ENCODE measurements around the gene BMPR1A.
A peak's percentile ranks its signal among the peaks of the same experiment; 100 is the strongest.
"Not testable (repeated sequence)": the region's sequence is repeated elsewhere in the genome, so short reads cannot be mapped to it uniquely, and the experiment has no call there.

The BMPR1A gene

GRCh38 chr10:86848747-86849146 is 92.3 kb downstream of the BMPR1A start:
- DNase-seq (ENCODE audit: low read depth, low spot score) = no peak

GRCh38 chr10:86849181-86849894 is 92.9 kb downstream of the BMPR1A start:
- DNase-seq (ENCODE audit: low read depth, low spot score) = no peak

- no peak for DNase-seq (ENCODE audit: low read depth, low spot score)
These were observed 94.1 kb downstream of the BMPR1A start for GRCh38 chr10:86850481-86850880.

GRCh38 chr10:86851328-86852207 is 95.1 kb downstream of the BMPR1A start:
- no peak for DNase-seq (ENCODE audit: low read depth, low spot score)

- not testable (repeated sequence) for DNase-seq (ENCODE audit: low read depth, low spot score)
These were observed 97.2 kb downstream of the BMPR1A start for GRCh38 chr10:86853582-86853981.

GRCh38 chr10:86855513-86855912 is 99.1 kb downstream of the BMPR1A start:
- no peak for DNase-seq (ENCODE audit: low read depth, low spot score)

- no peak for DNase-seq (ENCODE audit: low read depth, low spot score)
These were observed 99.7 kb downstream of the BMPR1A start for GRCh38 chr10:86856156-86856555.

- no peak for DNase-seq (ENCODE audit: low read depth, low spot score)
These were observed 100.8 kb downstream of the BMPR1A start for GRCh38 chr10:86857128-86857721.

GRCh38 chr10:86858011-86858410 is 101.6 kb downstream of the BMPR1A start:
- DNase-seq (ENCODE audit: low read depth, low spot score) = no peak

- DNase-seq (ENCODE audit: low read depth, low spot score) = no peak
These were observed 104.9 kb downstream of the BMPR1A start for GRCh38 chr10:86861351-86861750.

- no peak for DNase-seq (ENCODE audit: low read depth, low spot score)
These were observed 106.0 kb downstream of the BMPR1A start for GRCh38 chr10:86862373-86862772.

- no peak for DNase-seq (ENCODE audit: low read depth, low spot score)
These were observed 106.5 kb downstream of the BMPR1A start for GRCh38 chr10:86862786-86863483.

GRCh38 chr10:86863484-86863842 is 107.0 kb downstream of the BMPR1A start:
- no peak for DNase-seq (ENCODE audit: low read depth, low spot score)

- DNase-seq (ENCODE audit: low read depth, low spot score) = not testable (repeated sequence)
These were observed 108.8 kb downstream of the BMPR1A start for GRCh38 chr10:86865011-86865811.

- no peak for DNase-seq (ENCODE audit: low read depth, low spot score)
These were observed 110.7 kb downstream of the BMPR1A start for GRCh38 chr10:86867149-86867548.

GRCh38 chr10:86868353-86868752 is 111.9 kb downstream of the BMPR1A start:
- peak; percentile 73 for DNase-seq (ENCODE audit: low read depth, low spot score)

GRCh38 chr10:86870679-86871078 is 114.3 kb downstream of the BMPR1A start:
- DNase-seq (ENCODE audit: low read depth, low spot score) = no peak

GRCh38 chr10:86871563-86872183 is 115.3 kb downstream of the BMPR1A start:
- no peak for DNase-seq (ENCODE audit: low read depth, low spot score)

- no peak for DNase-seq (ENCODE audit: low read depth, low spot score)
These were observed 116.3 kb downstream of the BMPR1A start for GRCh38 chr10:86872757-86873156.

GRCh38 chr10:86876748-86877147 is 120.3 kb downstream of the BMPR1A start:
- no peak for DNase-seq (ENCODE audit: low read depth, low spot score)

Data from smooth muscle cell of the brain vasculature (primary cell).